ENCODE data around the gene HSDL1. TPM values are rescaled to one million over a fixed set of nuclear protein-coding genes. Genes with fewer than 3 reads are reported as not detected.
"Not testable (repeated sequence)": the region's sequence is repeated elsewhere in the genome, so short reads cannot be mapped to it uniquely, and the experiment has no call there.

HSDL1 gene
- total RNA-seq, 1 experiment from 2014 or later: 20.2 TPM

DNA sequence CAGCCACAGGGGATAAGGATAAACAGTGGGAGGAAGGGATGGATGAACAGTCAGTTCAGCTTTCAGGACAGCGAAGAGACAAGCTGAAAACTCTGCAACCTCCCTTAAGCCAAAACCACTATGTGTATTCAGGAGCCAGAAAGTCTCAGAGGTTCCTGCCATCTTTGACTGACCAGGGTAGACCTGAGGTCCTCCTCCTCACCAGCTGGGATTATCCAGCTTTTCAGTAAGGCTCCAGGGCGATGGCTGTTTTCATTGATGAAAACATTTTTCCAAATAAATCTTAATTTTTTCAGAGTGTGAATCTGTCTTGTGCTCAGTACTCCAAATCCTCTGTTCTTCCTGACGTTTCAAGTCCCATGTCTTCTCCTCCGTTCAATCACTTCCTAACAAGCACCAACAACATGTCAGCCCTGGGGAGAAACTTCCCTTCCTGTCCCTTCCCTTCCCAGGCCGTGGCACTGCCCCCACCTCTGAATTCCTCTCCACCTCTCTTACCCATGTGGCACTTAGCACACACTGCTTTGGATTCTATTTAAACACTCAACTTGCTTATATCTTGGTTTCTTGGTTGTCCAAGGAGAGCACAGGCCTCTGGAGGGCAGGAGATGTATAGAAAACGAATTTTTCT lies 5.2 kb downstream of the HSDL1 start:
- DNase-seq (ENCODE audit: extremely low read depth, low read depth): no peak

DNA sequence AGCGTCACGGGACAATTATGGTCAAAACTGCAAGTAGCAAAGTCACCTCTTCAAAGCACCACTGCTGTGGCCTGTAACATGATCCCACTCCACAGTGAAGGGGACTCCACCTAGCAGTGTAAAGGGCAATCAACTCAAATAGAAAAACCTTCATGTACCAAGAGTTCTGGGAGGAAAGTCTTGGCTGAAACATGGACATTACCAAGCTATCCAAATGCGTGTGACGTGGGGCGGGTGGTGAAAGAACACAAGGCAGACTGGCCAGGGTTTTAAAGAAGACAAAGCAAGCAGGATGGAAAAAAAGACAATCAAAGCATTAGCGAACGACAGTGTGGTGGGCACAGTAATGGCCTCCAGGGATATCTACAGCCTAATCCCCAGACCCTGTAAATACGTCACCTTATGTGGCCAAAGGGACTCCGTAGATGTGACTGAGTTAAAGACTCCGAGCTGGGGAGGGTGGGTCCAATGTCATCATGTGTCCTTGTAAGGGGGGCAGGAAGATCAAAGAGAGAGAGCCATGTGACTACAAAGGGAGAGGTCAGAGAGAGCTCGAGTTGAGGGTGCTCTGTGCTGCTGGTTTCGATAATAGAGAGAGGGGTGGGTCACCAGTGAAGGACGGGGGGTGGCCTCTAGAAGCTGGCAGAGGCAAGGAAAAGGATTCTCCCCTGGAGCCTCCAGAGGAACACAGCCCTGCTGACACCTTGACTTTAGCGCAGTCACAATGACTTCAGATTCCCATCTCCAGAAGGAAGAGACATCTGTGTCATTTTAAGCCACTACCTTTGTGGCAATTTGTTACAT lies 6.0 kb downstream of the HSDL1 start:
- no peak for DNase-seq (ENCODE audit: extremely low read depth, low read depth)

DNA sequence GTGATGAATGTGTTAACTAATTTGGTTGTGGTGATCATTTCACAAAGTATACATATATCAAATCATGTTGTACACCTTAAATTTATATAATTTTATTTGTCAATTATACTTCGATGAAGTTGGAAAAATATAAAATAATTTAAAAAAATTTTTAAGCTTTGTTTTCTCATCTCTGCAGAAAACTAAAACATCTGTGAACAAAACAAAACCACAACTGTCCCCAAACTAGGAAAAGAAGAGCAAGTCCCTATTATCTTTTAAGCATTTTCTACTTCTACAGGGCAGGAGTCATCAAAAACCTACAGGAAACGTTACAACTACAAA lies 6.5 kb downstream of the HSDL1 start:
- no peak for DNase-seq (ENCODE audit: extremely low read depth, low read depth)

DNA sequence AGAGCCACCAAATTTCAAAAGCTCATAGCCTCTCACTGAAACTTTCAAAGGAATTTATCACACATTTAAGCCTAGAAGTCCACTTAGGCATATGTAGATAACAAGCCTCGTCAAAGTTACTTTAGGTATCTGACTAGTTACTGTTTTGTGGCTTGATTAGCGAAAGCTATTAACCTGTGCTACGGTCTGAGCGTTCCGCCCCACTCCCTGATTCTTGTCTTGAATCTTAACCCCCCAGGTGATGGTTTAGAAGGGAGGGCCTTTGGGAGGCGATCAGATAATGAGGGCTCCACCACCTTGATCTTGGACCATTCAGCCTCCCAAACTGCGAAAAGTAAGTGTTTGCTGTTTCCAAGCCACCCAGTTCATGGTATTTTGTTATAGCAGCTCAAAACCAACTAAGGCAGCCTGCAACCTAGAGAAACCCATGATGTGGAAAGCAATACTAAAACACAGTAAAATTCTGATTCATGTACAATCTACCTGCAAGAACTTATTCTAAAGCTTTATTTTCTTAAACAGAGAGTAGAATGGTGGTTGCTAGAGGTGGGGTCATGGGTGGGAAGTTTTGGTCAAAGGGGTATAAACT lies 7.1 kb downstream of the HSDL1 start:
- DNase-seq (ENCODE audit: extremely low read depth, low read depth): no peak

DNA sequence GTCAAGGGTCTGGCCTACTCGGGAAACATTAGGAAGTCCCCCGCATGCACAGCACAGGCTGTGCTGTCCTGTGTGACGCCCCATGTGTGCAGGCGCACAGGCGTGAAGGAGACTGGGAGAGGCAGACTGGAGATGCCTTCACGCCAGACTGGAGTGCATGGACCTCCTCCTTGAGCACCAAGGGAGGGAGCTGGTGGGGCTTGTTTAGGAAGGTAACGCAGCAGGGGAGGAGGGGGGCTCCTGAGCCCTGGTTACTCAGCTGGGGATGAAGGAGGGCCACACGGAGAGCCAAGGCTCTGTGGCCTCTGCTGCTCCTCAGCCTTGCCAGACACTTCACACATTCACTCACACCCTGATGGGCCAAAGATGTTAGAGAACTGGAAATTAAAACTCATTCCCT lies 7.7 kb downstream of the HSDL1 start:
- DNase-seq (ENCODE audit: extremely low read depth, low read depth): no peak

DNA sequence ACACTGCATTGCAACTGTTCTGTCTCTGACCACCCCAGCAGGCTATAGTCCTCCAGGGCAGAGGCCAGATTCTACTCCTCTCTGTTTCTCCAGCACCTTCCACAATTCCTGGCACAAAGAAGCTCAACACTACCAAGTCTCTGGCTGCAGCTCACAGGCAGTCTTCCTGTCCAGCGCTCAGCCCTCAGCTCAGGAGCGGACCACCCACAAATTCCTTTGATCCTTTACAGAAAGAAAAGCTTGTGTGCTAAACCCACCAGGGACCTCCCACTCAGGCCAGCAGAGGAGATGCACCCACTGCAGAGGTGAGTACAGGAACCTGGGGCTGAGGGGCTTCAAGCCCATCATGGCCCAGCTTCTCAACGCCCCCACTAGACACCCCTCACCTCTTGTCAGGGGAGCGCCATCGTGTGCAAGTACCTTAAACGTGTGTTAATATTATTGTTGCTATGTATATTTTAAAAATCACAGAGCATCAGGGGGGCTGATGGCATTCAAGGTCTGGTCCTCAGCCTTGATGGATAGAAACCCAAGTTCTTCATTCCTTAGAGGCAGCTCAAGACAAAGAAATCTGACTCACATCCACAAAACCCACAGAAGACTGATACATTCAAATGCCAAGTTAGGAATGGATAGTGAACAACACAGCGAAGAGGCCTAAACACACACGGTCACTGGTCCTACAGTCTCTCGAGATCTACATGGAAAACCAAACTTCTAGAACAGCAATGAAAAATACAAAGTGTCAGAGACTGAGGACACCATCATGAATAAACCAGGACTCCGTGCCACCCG lies 8.4 kb downstream of the HSDL1 start:
- no peak for DNase-seq (ENCODE audit: extremely low read depth, low read depth)

DNA sequence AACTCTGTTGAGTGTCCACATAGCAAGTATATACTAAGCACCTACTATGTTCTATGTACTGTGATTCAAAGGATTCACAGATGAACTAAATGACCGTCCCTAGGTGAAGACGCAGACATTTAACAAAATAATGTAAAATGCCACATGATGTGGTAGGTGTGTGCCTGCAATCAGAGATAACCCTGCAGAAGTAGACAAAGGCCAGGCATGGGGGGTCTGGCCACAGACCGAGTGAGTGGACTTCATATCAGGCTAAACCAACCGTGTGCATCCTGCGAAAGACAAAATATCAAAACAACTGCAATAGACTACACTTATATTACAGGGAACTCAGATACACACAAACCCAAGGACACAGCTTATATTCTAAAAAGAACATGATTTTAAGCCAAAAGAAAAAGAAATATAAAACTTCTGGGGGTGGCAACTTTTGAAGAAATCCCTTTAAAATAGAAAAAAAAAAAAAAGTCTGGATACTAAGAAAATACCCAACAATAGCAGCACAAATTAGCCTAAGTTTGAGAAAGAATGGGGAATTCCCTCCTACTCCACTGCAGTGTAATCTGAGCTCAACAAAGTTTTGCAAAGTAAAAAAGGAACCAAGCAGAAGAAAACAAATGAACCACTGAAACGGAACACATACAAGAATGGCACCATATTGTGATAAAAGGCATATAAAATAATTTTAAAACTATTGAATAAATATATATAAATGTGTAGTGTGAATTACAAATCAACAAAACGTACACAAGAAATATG lies 12.3 kb downstream of the HSDL1 start:
- DNase-seq (ENCODE audit: extremely low read depth, low read depth): no peak

DNA sequence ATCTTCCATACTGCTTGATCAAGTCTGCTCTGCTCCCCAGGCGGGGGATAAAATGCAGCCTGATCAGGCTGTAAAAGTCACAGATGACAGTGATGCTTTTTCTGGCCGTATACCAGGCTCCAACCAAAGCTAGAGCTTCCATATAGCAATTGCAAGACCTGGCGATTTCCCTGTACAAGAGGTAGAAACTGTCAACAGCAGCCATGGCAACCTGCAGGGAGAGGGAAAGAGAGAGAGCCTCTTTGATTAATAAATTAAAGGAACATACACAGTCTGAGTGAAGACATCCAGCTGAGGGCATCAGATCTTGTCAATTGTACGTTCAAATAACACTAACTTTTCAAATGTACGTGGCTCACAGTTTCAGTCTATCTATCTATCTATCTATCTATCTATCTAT lies 13.9 kb downstream of the HSDL1 start:
- no peak for DNase-seq (ENCODE audit: extremely low read depth, low read depth)

DNA sequence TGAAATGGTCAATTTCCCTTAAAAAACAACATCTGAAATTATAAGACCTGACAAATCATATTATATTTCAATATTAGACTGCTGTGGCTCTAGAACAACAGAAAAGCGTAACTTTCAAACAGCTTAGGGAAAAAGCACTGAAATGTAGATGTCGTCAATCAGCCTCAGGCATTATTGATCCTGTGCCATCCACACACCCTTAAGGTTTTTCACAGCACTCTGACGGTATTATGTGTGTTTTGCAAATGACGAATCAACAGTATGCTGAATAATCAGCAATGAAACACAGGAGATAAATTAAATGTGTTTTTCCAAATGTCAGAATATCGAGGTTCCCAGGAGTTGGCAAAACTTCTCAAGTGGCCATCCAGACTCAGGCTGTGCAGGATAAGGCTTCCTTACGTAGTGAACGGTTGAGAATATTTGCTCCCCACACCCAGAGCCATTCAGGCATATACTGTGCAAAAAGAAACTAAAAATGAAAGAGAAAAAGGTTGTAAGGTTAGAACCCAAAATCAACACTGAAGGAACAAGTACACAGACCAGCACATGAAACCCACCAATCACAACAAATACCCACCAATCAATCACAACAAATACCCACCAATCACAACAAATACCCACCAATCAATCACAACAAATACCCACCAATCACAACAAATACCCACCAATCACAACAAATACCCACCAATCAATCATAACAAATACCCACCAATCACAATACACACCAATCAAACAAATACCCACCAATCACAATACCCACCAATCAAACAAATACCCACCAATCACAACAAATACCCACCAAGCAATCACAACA lies 20.5 kb downstream of the HSDL1 start:
- no peak for DNase-seq (ENCODE audit: extremely low read depth, low read depth)

DNA sequence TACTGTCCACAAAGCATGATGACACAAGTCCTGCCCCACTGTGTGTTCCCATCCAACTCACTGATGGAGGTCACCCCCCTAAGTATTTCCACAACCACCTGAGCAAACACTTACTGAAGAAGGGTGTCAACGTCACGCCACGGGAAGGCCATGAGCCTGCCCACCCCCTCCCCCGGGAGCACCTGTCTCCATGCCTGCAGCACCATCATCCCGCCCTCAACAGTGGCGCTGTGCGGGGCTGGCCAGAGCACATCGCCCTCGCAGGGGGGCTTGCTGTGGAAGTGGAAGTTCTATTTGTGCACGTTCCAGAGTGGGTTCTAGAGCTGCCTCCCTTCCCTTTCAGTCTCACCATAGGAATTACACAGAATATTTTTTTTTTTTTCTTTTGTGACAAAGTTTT lies 24.0 kb downstream of the HSDL1 start:
- DNase-seq (ENCODE audit: extremely low read depth, low read depth): no peak

DNA sequence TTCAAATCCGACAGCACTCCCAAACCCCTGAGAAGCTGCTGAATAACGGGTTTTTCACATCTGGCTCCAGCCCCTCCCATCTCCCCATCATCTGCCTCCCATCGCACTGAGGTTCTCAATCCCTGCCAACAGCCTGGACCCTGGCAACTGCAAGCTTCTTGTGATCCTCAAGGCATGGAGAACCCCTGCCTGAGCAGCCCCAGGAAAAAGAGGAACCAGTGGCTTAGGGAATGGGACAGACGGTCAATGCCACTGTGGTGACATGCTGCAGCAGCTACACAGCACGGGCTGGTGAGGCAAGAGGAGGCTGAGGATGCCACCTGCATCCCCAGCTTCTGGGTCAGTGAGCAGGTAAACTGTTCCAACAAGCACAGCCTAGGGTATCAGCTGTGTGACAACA lies 25.0 kb downstream of the HSDL1 start:
- no peak for DNase-seq (ENCODE audit: extremely low read depth, low read depth)

DNA sequence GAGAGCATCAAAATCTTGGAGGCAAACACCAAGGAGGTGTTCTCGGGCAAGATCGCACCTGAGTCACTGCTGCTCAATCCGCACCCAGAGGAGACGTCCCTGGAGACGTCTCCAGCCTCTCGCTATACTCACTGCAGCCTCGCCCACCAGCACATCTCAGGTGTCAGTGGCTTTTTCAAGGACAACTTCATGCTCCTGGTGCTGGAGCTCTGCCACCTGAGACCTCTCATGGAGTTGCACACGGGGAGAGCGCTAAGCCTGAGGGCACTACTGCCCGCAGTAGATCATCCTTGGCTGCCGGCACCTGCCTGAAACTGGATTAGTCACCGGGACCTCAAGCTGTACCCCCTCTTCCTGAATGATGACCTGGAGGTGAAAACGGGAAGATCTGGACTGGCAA lies 25.6 kb downstream of the HSDL1 start:
- no peak for DNase-seq (ENCODE audit: extremely low read depth, low read depth)

DNA sequence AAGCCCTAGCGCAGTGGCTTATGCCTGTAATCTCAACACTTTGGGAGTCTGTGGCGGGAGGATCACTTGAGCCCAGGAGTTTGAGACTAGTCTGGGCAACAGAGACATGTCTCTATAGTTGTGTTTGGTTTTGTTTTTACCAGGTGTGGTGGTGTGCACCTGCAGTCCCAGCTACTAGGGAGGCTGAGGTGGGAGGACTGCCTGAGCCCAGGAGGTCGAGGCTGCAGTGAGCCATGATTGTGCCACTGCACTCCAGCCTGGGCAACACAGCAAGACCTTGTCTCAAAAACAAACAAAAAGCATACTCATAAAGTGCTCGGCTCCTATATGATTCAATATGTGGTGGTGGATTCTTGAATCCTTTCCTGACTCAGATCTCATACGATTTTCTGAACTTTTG lies 26.7 kb downstream of the HSDL1 start:
- DNase-seq (ENCODE audit: extremely low read depth, low read depth): not testable (repeated sequence)

DNA sequence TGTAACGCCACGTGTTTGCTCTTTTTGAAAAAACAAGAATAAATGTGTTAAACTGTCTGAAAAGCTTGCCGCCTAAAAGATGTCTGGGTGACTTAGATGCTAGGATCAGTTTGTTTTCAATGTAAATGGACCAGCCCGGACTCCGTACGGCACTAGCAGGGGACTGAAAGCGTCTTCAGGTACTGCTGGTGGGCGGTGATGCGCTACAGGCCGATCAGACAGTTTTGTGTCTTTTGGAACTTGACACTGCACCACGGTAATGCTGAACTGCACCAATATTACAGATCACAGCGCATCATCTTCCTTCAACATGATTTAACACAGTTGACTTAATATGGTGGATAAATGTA lies 27.5 kb downstream of the HSDL1 start:
- no peak for DNase-seq (ENCODE audit: extremely low read depth, low read depth)

DNA sequence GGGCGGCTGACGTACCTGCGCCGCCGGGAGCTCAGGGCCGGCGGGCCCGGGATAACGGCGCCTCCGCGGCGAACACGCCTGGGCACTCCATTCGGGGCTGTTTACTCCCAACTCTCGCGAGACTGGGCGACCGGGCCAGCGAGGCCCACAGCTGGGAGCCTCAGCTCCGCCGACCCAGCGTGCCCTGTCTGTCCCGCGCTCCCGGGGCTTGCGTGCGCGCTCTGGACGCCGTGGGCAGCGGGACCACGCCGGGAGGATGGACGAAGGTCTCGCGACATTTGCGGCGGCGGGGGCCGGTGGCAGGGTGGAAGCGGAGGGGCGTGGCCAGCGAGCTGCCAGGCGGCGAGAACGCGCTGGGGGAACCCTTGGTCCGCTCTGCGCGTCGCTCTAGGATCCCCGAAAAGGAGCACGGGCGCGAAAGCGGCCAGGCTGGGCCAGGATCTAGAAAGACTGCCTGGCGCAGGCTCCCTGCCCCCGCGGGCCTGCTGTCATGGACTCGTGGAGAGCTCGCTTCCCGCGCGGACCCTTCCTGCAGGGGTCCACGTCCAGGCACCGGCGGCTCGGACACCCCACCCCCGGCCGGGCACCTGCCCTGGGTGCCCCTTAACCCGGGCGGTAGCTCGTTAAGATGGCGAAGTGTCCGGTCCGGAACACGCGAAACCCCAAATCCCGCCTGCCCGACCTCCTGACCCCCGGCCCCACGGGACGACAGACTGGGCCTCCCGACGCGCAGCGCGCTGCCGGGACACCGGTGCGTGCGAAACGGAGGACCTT lies 28.1 kb downstream of the HSDL1 start, which contains the start of gene MBTPS1:
TSS of gene MBTPS1 (minus strand) at position 223 of the 774 bp plus-strand sequence. CDS start 15,159 bp downstream, outside the sequence.
- DNase-seq (ENCODE audit: extremely low read depth, low read depth): peak; percentile 96

DNA sequence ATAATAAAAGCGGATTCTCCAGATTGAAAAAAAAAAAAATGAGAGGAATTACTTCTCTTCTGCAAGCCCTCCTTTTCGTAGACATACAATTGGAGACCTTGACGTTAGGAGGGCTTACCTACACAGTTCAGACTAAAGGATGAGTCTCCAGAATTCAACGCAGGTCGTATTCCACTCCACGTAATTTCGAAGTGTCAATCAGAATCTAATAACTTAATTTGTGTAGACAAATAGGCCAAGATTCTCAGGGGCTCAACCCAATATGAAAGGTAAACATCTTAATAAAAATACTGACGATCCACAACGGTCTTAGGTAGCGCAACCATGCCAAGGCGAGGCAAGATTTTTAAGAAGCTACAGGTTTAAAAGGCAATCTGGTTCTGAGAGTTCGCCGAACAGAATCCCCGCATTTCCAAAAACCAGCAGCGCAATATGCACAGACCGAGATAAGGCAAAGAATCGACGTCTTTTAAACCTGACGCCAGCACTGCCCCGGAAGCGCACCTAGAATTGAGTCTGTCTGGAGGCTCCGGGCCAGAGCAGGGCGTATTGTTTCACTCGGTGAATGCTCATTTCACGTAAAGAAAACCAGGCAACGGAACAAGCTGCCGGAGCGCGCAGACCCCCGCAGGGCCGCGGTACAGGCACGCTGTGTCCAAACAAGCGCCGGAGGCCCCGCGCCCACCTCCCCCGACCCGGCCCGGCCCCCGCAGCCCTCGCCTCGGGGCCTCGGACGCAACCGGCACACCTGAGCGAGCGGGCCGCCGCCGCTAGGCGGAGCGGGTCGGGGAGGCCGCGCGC lies 28.9 kb downstream of the HSDL1 start:
- DNase-seq (ENCODE audit: extremely low read depth, low read depth): no peak

DNA sequence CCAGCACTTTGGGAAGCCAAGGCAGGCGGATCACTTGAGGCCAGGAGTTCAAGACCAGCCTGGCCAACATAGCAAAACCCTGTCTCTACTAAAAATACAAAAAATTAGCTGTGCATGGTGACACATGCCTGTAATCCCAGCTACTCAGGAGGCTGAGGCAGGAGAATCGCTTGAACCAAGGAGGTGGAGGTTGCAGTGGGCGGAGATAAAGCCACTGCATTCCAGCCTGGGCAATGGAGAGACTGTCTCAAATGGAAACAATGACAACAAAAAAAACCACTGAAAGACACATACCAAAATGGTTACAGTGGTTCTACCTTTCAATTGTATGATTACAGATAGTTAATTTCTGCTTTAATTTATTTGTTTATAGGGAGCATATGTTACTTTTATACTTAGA lies 33.0 kb downstream of the HSDL1 start:
- DNase-seq (ENCODE audit: extremely low read depth, low read depth): not testable (repeated sequence)

DNA sequence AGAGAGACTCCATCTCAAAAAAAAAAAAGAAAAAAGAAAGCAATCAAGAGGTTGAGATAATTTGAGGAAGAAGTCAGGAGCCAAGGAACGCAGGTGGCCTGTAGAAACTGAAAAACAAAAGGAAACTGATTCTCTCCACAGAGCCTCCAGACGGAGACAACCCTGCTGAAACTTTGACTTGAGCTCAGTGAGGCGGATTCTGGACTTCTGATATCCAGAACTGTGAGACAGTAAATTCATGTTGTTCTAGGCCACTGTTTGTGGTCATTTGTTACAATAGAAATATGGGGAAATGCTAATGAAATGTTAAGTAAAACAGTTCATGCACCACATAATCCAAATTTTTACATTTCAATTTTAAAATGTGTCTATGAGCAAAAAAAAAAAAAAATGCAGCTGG lies 33.5 kb downstream of the HSDL1 start:
- no peak for DNase-seq (ENCODE audit: extremely low read depth, low read depth)
